8988T (cell line): ENCODE measurements around the gene ALDH16A1.

ENCODE experiments used
- DNase-seq: peaks from one replicate; pipeline ENCODE4 v3.0.0; 2011

ALDH16A1 gene

DNA sequence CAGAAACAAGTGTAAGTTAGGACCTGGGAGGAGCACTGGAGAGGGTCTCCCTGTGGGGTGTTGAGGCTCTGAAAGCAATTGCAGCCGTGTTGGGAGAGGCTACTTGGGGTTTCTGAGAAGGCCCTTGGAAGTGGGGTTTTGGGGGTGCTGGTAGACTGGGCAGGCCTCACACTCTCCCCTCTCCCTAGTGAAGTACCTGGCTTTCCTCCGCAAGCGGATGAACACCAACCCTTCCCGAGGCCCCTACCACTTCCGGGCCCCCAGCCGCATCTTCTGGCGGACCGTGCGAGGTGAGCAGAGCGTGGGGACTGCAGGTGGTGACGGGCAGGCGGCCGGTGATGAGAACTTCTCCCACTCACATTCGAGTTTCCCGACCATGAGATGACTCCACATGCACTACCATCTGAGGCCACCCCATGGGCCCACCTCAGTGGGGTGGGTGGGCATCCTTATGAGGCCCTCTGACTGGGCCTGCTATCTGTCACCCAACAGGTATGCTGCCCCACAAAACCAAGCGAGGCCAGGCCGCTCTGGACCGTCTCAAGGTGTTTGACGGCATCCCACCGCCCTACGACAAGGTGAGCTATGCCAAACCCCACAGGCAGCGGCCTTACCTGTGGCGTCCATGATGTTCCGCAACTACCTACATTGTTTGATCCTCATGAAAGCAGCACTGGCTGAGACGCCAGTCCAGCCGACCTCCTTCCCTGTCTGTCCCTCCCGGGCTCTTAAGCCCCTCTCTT, 37.4 kb downstream of the ALDH16A1 start:
- DNase-seq, result no peak

DNA sequence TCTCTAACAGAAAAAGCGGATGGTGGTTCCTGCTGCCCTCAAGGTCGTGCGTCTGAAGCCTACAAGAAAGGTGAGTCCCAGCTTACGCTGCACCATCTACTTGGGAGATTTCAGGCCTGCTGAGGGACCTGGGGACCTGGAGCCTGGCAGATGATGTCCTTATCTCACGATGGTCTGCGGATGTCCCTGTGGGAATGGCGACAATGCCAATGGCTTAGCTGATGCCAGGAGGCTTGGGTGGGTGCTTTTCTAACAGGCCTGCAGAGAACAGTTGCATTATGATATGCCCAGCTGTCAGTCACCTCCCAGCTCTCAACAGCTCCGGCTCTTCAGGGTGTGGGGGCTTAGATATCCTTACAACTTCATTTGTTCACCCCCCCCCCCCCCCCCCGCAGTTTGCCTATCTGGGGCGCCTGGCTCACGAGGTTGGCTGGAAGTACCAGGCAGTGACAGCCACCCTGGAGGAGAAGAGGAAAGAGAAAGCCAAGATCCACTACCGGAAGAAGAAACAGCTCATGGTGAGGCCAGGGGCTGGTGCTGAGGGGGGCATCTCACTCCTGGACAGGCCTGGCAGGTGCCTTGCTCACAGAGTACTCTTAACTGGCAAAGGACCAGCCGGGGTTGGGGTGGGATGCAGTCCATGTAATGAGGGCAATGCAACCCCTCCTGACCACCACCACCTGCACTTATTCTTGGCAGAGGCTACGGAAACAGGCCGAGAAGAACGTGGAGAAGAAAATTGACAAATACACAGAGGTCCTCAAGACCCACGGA, 38.2 kb downstream of the ALDH16A1 start:
- no peak for DNase-seq

DNA sequence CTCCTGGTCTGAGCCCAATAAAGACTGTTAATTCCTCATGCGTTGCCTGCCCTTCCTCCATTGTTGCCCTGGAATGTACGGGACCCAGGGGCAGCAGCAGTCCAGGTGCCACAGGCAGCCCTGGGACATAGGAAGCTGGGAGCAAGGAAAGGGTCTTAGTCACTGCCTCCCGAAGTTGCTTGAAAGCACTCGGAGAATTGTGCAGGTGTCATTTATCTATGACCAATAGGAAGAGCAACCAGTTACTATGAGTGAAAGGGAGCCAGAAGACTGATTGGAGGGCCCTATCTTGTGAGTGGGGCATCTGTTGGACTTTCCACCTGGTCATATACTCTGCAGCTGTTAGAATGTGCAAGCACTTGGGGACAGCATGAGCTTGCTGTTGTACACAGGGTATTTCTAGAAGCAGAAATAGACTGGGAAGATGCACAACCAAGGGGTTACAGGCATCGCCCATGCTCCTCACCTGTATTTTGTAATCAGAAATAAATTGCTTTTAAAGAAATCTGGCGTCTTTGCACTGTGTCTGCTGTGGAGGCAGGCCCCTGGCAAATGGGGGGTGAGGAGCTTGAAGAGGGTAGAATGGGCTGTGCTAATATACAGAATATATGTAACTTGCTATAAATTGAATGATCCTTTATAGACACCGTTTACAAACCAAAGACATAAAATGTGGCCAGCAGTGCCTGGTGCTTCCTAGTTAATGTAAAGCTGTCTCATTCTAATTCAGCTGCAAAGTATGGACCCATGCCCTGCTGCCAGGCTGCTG, 39.0 kb downstream of the ALDH16A1 start:
- DNase-seq, result no peak

DNA sequence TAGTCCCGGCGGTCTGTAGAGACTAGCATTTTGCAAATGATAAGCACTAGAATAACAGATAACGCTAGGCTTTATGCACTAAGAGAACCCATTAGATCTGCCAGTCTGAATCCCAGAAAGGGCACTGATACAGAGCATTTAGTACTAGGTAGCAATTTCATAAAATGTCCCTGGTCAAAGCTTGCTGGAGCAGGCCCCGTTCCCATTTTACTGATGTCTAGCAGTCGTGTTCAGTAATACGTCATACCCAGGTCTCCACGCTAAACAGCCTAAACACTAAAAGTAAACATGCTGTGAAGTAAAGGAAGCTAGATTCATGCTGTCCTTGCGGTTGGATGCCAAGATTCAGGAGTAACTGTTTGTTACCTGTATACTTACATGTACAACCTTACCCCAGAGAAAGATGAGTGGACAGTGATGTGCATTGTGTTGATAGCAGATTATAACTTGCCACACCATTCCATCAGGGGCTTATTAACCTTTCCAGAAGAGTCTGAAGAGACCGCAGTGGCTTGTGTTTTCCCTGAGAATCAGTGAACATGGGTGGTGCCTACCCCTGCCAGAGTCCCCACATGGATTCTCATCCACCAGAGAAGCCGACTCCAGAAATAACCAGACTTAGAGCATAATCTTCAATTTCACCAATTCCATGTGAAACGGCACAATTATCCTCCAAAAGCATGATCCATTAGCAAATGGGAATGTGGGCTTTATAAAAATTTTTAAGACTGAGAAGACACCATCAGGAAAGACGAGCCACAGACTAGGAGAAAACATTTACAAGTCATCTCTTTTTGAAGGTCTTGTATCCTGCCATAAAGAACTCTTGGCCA, 39.8 kb downstream of the ALDH16A1 start:
- no peak for DNase-seq

DNA sequence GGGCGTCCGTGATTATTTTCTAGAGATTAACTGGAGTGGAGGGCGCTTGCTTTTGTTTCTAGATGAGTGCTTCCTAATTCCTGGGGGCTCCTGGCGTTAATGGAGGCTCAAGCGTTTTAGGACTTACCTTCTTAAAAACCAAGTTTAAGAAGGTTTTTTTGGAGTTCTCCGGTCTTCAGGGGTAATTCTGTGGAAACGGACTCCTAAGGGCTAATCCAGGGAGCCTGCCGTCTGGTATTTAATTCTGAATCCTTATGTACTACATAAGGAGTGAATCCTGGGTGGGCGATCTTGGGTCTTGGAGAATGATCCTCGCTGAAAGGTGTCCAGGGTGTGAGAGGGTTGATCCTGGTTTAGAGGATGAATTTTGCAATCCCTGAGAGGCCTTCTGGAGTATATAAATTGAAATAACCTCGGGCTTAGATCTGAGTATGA, 43.6 kb downstream of the ALDH16A1 start:
- no peak for DNase-seq

DNA sequence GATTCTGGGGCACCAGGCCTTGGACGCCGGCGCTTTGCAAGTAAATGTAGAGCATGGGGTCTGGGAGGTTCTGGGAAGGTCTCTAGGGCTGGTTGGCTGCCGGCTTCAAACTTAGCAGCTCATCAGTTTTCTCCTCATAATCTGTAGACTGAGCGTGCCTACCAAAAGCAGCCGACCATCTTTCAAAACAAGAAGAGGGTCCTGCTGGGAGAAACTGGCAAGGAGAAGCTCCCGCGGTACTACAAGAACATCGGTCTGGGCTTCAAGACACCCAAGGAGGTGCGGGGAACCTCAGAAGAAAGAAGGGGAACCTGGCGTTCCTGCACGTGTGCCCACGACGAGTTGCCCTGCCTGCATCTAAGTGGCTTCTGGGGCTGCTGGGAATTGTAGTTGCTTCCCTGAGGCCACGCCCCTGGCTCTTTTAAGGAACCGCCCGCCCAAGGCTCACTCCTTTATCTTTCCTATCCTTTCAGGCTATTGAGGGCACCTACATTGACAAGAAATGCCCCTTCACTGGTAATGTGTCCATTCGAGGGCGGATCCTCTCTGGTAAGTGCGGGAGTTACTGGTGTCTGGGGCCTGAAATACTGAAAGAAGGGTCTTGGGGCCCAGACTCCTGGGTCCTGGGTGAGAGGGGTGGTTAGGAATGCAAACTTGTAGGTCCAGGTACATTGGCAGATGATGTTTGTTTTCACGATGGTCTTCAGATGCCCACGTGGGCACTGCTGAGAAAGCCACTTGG, 44.2 kb downstream of the ALDH16A1 start:
- DNase-seq, result no peak

DNA sequence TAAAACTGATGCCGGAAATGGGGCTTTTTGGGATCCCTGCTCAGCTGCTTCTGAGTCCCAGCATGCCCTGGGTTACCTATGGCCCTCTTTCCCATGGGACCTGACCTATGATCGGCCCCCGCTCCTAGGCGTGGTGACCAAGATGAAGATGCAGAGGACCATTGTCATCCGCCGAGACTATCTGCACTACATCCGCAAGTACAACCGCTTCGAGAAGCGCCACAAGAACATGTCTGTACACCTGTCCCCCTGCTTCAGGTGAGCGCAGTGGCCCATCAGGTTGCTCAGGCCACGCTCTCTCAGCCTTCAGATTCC, 44.7 kb downstream of the ALDH16A1 start:
- DNase-seq, result no peak

DNA sequence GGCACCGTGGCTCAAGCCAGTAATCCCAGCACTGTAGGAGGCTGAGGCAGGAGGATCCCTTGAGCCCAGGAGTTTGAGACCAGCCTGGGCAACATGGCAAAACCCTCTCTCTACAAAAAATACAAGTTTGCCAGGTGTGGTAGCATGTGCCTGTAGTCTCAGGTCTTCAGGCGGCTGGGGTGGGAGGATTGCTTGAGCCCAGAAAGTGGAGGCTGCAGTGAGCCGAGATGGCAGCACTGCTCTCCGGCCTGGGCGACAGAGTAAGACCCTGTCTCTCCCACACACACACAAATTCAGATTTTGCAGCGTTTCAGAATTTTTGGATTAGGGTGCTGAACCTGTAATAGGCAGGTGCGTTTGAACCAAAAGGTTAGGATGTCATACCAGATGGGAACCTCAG, 45.5 kb downstream of the ALDH16A1 start:
- DNase-seq, result no peak

DNA sequence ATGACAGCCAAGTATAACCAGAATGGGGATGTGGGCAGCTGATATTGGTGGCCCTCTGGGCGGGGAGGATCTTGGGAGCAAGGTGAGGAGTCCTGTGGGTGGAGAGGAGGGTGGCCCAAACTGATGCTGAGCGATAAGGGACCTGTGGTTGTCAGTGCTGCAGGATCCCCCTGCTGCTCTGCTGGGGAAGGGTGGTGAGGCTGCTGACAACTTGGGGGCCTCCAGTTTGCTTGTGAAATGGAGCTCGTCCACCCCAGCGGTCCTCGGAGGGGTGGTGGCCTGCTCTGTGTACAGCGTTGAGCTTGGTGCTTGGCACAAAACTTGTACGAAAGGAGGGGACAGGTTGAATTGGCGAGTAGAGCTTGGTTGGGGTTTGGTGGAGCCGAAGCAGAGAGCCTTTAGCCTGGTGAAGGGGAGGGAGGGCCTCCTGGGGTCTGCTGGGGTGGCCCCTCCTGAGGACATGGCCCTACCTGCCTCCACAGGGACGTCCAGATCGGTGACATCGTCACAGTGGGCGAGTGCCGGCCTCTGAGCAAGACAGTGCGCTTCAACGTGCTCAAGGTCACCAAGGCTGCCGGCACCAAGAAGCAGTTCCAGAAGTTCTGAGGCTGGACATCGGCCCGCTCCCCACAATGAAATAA, 46.1 kb downstream of the ALDH16A1 start:
- no peak for DNase-seq

DNA sequence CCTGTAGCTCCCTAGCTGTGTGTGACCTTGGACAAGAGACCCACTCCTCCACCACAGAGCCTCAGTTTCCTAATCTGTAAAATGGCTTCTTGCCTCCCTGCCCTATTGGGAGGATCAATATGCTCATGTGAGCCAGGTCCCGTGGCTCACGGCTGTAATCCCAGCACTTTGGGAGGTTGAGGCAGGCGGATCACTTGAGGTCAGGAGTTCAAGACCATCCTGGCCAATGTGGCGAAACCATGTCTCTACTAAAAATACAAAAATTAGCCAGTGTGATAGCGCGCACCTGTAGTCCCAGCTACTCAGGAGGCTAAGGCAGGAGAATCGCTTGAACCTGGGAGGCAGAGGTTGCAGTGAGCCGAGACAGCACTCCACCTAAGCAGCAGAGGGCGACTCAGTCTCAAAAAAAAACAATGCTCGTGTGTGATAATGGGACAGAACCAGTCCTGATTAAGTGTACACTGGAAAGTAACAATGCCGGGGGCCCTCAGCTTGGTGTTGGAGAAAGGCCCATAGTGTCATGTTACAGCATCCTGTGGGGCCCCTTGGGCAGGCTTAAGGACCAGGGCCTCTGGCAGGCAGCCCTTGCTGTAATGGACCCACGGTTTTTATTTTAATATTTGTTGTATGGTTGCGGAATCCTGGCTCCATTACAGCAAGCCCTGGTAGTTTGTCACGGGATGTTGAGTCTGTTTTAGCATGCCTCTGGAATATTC, 50.0 kb downstream of the ALDH16A1 start:
- no peak for DNase-seq

DNA sequence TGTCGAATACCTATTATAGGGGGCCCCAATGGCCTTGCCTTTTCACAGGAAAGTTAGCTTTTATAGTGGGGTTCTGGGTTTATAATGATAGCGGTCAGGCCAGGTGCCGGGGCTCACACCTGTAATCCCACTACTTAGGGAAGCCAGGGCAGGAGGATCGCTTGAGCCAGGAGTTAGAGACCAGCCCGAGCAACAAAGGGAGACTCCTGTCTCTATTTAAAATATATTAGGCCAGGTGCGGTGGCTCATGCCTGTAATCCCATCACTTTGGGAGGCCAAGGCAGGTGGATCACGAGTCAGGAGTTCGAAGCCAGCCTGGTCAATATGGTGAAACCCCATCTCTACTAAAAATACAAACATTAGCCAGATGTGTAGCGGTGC, 50.5 kb downstream of the ALDH16A1 start:
- no peak for DNase-seq

DNA sequence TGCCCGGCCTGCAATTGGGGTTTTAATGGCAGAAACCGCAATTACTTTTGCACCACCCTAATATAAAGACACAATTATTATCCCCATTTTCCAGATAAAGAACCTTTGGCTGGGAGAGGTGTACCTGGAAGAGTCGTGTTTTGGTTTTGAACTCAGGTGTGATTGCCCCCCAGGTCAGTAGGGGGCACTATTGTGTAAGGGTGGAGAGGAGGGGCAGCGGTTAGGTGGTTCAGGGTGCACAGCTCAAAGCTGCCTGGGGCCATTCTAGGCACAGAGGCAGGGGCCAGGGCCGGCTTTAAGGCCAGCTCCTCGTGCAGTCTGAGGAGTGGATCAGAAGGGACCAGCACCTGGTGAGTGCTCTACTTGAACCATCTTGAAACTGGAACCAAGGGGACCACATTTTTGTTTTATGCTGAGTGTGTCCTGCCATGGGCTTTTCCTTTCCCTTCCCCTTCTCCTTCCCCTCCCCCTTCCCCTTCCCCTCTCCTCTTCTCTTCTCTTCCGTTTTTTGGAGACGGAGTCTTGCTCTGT, 53.6 kb downstream of the ALDH16A1 start:
- DNase-seq, result peak; percentile 66

DNA sequence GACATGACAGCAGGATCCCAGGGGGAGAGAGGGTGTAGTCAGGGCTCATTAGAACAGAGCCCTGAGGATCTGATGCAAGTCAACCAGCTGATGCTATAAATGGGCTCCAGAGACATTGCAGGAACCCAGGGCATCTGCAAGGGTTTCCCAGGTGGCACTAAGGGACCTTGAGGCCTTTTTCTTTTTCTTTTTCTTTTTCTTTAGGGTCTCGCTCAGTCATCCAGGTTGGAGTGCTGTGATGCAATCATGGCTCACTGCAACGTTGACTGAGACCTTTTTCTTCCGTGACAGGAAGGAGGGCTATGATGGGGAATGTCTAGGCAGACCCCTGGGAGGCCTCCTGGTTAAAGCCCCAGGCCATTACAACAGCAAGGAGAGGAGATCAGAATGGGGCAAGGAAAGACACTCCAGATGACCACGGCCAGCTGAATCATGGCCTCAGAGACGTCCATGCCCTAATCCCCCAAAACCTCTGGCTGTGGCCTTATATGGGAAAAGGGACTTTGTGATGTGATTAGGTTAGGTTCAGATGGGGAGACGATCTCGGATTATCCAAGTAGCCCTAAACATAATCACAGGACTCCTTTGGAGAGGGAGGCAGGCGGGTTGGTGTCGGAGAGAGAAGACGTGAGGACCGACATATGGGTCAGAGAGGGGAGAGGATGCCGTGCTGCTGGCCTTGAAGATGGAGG, 54.9 kb downstream of the ALDH16A1 start:
- DNase-seq, result no peak

DNA sequence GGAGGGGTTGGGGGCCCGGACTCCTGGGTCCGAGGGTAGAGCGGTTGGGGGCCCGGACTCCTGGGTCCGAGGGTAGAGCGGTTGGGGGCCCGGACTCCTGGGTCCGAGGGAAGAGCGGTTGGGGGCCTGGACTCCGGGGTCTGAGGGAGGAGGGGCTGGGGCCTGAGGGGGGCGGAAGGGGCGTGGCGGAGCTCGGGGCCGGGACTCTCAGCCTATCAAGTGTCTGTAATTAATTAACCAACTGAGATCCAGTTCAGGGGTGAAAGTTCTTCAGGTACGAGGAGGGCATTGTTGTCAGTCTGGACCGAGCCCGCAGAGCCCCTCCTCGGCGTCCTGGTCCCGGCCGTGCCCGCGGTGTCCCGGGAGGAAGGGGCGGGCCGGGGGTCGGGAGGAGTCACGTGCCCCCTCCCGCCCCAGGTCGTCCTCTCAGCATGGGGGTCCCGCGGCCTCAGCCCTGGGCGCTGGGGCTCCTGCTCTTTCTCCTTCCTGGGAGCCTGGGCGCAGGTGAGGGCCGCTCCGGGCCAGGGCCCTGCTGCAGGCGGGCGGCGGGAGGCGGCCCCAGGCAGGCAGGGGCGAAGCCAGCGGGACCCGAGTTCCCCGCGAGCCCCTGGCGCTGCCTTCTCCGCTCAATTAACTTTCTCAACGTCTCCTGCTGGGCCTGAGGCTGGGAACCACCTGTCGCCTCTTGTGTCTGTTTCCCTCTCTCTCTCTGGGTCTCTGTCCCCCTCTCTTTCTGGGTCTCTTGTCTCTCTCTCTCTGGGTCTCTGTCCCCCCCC, 60.1 kb downstream of the ALDH16A1 start:
- DNase-seq, result no peak

DNA sequence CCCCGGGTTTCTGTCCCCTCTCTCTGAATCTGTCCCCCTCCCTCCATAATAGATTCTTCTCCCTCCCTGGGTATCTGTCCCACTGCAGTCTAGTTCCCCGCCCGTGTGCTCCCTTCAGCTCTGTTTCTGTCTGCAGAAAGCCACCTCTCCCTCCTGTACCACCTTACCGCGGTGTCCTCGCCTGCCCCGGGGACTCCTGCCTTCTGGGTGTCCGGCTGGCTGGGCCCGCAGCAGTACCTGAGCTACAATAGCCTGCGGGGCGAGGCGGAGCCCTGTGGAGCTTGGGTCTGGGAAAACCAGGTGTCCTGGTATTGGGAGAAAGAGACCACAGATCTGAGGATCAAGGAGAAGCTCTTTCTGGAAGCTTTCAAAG, 60.7 kb downstream of the ALDH16A1 start:
- no peak for DNase-seq

DNA sequence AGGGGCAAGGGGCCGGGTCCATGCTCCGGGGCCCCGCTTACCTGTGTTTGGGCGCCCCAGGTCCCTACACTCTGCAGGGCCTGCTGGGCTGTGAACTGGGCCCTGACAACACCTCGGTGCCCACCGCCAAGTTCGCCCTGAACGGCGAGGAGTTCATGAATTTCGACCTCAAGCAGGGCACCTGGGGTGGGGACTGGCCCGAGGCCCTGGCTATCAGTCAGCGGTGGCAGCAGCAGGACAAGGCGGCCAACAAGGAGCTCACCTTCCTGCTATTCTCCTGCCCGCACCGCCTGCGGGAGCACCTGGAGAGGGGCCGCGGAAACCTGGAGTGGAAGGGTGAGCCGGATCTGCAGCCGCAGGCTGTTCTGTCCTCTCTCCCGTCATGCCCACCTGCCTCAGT, 61.1 kb downstream of the ALDH16A1 start:
- no peak for DNase-seq

DNA sequence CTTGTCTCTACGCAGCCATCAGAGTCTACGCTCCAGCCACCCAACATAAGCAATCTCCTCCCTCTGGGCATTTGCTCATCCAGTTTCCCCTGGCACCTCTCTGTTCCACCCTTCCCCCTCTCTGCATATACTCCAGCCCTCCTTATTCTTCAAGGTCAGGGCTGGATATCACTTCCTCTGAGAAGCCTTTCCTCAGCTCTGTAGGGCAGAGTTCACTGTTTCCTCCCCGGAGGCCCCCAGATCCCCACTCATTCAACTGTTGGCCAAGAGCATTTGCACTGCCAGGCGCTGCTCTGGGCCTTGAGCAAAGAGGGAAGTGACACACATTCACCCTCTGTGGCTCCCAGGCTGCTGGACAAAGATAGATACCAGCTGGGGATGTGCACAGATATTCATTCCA, 62.7 kb downstream of the ALDH16A1 start:
- DNase-seq, result no peak

DNA sequence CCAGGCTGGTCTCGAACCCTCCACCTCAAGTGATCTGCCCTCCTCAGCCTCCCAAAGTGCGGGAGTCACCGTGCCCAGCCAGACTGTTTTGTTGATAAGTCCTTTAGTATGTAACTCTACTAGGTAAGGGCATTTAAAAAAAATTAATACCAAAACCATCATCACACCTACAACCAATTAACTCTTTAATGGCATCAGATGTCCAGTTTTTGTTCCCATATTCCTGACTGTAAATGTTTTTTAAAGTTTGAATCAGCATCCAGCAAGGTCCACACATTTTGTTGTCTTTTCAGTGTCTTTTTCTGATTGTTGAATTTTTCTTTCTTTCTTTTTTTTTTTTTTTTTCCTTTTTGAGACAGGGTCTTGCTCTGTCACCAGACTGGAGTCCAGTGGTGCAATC, 65.0 kb downstream of the ALDH16A1 start:
- DNase-seq, result no peak
